ENCODE results near the gene ATAD2B. TPM values are rescaled to one million over a fixed set of nuclear protein-coding genes. Genes with fewer than 3 reads are reported as not detected.
"Not testable (repeated sequence)": the region's sequence is repeated elsewhere in the genome, so short reads cannot be mapped to it uniquely, and the experiment has no call there.

ATAD2B gene
- total RNA-seq: 17.4 and 18.0 TPM in 2 replicates

GRCh38 chr2:23926750-23927571, at the start of gene ATAD2B:
Gene ATAD2B (minus strand): TSS chr2:23927123. CDS start chr2:23926770, 353 bp downstream.
- DNase-seq (ENCODE audit: insufficient read length, low spot score, missing footprints): peak; percentile 98
- peaks cover 54% of the 10 kb centered on the region for H3K79me2 ChIP-seq (ENCODE audit: insufficient read depth, low read length)

GRCh38 chr2:23967846-23968245, 40.9 kb upstream of the ATAD2B start:
- H3K36me3 ChIP-seq (ENCODE audit: insufficient read depth, low read length): peaks cover 4% of the 10 kb centered on the region
- TF ChIP-seq CTCF (IDR thresholded peaks at IDR 0.05; ENCODE audit: extremely low read depth, low read depth, low read length): no peak
- H2AFZ ChIP-seq (ENCODE audit: low read length): no peak overlapping the region
- no peak for DNase-seq (ENCODE audit: insufficient read length, low spot score, missing footprints)
- no peaks in the 10 kb centered on the region for H3K27me3 ChIP-seq (ENCODE audit: insufficient read depth, low read length)
- H3K4me1 ChIP-seq (ENCODE audit: insufficient read depth, low read length): no peaks in the 10 kb centered on the region
- no peaks in the 10 kb centered on the region for H3K9me3 ChIP-seq (ENCODE audit: low read depth, low read length)
- H3K79me2 ChIP-seq (ENCODE audit: insufficient read depth, low read length): no peaks in the 10 kb centered on the region
- no peak overlapping the region for H3K4me3 ChIP-seq (ENCODE audit: insufficient read depth, low read length)
- H4K20me1 ChIP-seq (ENCODE audit: insufficient read depth, low read length): no peaks in the 10 kb centered on the region
- no peak overlapping the region for H3K27ac ChIP-seq (ENCODE audit: low read depth, low read length)
- no peak overlapping the region for H3K4me2 ChIP-seq (ENCODE audit: insufficient read depth, low read length)

More at GRCh38 chr2:23926750-23927571, at the start of gene ATAD2B:
- H3K9me3 ChIP-seq (ENCODE audit: low read depth, low read length): no peaks in the 10 kb centered on the region
- peaks cover 21% of the 10 kb centered on the region for H4K20me1 ChIP-seq (ENCODE audit: insufficient read depth, low read length)
- peak within 1 kb of the TSS; percentile 97 for H3K27ac ChIP-seq (ENCODE audit: low read depth, low read length)
- peak within 1 kb of the TSS; percentile 98 for H3K4me3 ChIP-seq (ENCODE audit: insufficient read depth, low read length)
- peak within 1 kb of the TSS; percentile 98 for H2AFZ ChIP-seq (ENCODE audit: low read length)
- peak; percentile 77 for TF ChIP-seq CTCF (IDR thresholded peaks at IDR 0.05; ENCODE audit: extremely low read depth, low read depth, low read length)
- H3K4me2 ChIP-seq (ENCODE audit: insufficient read depth, low read length): peak within 1 kb of the TSS; percentile 96
- H3K4me1 ChIP-seq (ENCODE audit: insufficient read depth, low read length): peaks cover 27% of the 10 kb centered on the region
- no peaks in the 10 kb centered on the region for H3K27me3 ChIP-seq (ENCODE audit: insufficient read depth, low read length)
- H3K36me3 ChIP-seq (ENCODE audit: insufficient read depth, low read length): peaks cover 3% of the 10 kb centered on the region

- Histone ChIP-seq H3K9me3 (ENCODE audit: low read depth, low read length) (no peaks in the 10 kb centered on the region), H4K20me1 (ENCODE audit: insufficient read depth, low read length) (no peaks in the 10 kb centered on the region), H3K4me3 (ENCODE audit: insufficient read depth, low read length) (no peak overlapping the region), H2AFZ (ENCODE audit: low read length) (no peak overlapping the region), H3K36me3 (ENCODE audit: insufficient read depth, low read length) (no peaks in the 10 kb centered on the region), H3K27ac (ENCODE audit: low read depth, low read length) (no peak overlapping the region), H3K4me2 (ENCODE audit: insufficient read depth, low read length) (no peak overlapping the region), H3K4me1 (ENCODE audit: insufficient read depth, low read length) (no peaks in the 10 kb centered on the region), H3K27me3 (ENCODE audit: insufficient read depth, low read length) (no peaks in the 10 kb centered on the region), H3K79me2 (ENCODE audit: insufficient read depth, low read length) (peaks cover 44% of the 10 kb centered on the region)
- no peak for DNase-seq (ENCODE audit: insufficient read length, low spot score, missing footprints)
- TF ChIP-seq CTCF (IDR thresholded peaks at IDR 0.05; ENCODE audit: extremely low read depth, low read depth, low read length): no peak
Measured at GRCh38 chr2:23954325-23955014, 27.5 kb upstream of the ATAD2B start.

- no peak overlapping the region for H3K27ac ChIP-seq (ENCODE audit: low read depth, low read length)
- H3K4me3 ChIP-seq (ENCODE audit: insufficient read depth, low read length): no peak overlapping the region
- peaks cover 44% of the 10 kb centered on the region for H3K79me2 ChIP-seq (ENCODE audit: insufficient read depth, low read length)
- no peak for TF ChIP-seq CTCF (IDR thresholded peaks at IDR 0.05; ENCODE audit: extremely low read depth, low read depth, low read length)
- H3K27me3 ChIP-seq (ENCODE audit: insufficient read depth, low read length): no peaks in the 10 kb centered on the region
- no peak overlapping the region for H2AFZ ChIP-seq (ENCODE audit: low read length)
- no peaks in the 10 kb centered on the region for H3K36me3 ChIP-seq (ENCODE audit: insufficient read depth, low read length)
- no peak for DNase-seq (ENCODE audit: insufficient read length, low spot score, missing footprints)
- H3K4me1 ChIP-seq (ENCODE audit: insufficient read depth, low read length): no peaks in the 10 kb centered on the region
- no peak overlapping the region for H3K4me2 ChIP-seq (ENCODE audit: insufficient read depth, low read length)
- no peaks in the 10 kb centered on the region for H3K9me3 ChIP-seq (ENCODE audit: low read depth, low read length)
- no peaks in the 10 kb centered on the region for H4K20me1 ChIP-seq (ENCODE audit: insufficient read depth, low read length)
Measured at GRCh38 chr2:23953625-23954024, 26.7 kb upstream of the ATAD2B start.

GRCh38 chr2:23952558-23952957, 25.6 kb upstream of the ATAD2B start:
- H3K4me3 ChIP-seq (ENCODE audit: insufficient read depth, low read length); H3K27ac ChIP-seq (ENCODE audit: low read depth, low read length); DNase-seq (ENCODE audit: insufficient read length, low spot score, missing footprints); H3K4me1 ChIP-seq (ENCODE audit: insufficient read depth, low read length); H2AFZ ChIP-seq (ENCODE audit: low read length); H3K4me2 ChIP-seq (ENCODE audit: insufficient read depth, low read length); H3K36me3 ChIP-seq (ENCODE audit: insufficient read depth, low read length); H3K9me3 ChIP-seq (ENCODE audit: low read depth, low read length); H4K20me1 ChIP-seq (ENCODE audit: insufficient read depth, low read length); H3K27me3 ChIP-seq (ENCODE audit: insufficient read depth, low read length): not testable (repeated sequence)
- H3K79me2 ChIP-seq (ENCODE audit: insufficient read depth, low read length): peaks cover 48% of the 10 kb centered on the region

Data from osteoblast (primary cell).